Epithelial cell of esophagus (primary cell): ENCODE measurements around the gene OSBPL3.
A peak's percentile ranks its signal among the peaks of the same experiment; 100 is the strongest.

ENCODE experiments used
- DNase-seq: peaks from one replicate; pipeline ENCODE4 v3.0.0; 2010; ENCODE audit warnings: low read depth
- H3K4me3 ChIP-seq: 2 replicates; pipeline ENCODE4 v1.5.1; 2011; ENCODE audit warnings: mild to moderate bottlenecking, low read length, control low read depth
- CTCF ChIP-seq: IDR thresholded peaks from 2 replicates; pipeline ENCODE4 v1.5.1; 2011; ENCODE audit warnings: low read depth, mild to moderate bottlenecking, low read length, control low read depth, inconsistent platforms; ENCODE audit not compliant: insufficient read depth; ENCODE audit errors: missing control alignments

OSBPL3 gene

GRCh38 chr7:24879291-24879690, 100.7 kb downstream of the OSBPL3 start:
- H3K4me3 ChIP-seq = no peak overlapping the region
- no peak for TF ChIP-seq CTCF
- DNase-seq = no peak

- no peak overlapping the region for H3K4me3 ChIP-seq
- TF ChIP-seq CTCF = no peak
- DNase-seq = no peak
Measured at GRCh38 chr7:24877790-24878311, 102.1 kb downstream of the OSBPL3 start.

- no peak for TF ChIP-seq CTCF
- DNase-seq = no peak
- no peak overlapping the region for H3K4me3 ChIP-seq
Measured at GRCh38 chr7:24874791-24875190, 105.2 kb downstream of the OSBPL3 start.

GRCh38 chr7:24873944-24874343, 106.0 kb downstream of the OSBPL3 start:
- no peak for DNase-seq
- no peak overlapping the region for H3K4me3 ChIP-seq
- no peak for TF ChIP-seq CTCF

- no peak for TF ChIP-seq CTCF
- no peak for DNase-seq
- H3K4me3 ChIP-seq = no peak overlapping the region
Measured at GRCh38 chr7:24871770-24872169, 108.2 kb downstream of the OSBPL3 start.

- H3K4me3 ChIP-seq = no peak overlapping the region
- peak; percentile 27 for DNase-seq
- no peak for TF ChIP-seq CTCF
Measured at GRCh38 chr7:24870766-24871165, 109.2 kb downstream of the OSBPL3 start.

- no peak overlapping the region for H3K4me3 ChIP-seq
- no peak for TF ChIP-seq CTCF
- DNase-seq = no peak
Measured at GRCh38 chr7:24869572-24869971, 110.4 kb downstream of the OSBPL3 start.
